ENCODE measurements around the gene ADRA2B.

ADRA2B gene

DNA sequence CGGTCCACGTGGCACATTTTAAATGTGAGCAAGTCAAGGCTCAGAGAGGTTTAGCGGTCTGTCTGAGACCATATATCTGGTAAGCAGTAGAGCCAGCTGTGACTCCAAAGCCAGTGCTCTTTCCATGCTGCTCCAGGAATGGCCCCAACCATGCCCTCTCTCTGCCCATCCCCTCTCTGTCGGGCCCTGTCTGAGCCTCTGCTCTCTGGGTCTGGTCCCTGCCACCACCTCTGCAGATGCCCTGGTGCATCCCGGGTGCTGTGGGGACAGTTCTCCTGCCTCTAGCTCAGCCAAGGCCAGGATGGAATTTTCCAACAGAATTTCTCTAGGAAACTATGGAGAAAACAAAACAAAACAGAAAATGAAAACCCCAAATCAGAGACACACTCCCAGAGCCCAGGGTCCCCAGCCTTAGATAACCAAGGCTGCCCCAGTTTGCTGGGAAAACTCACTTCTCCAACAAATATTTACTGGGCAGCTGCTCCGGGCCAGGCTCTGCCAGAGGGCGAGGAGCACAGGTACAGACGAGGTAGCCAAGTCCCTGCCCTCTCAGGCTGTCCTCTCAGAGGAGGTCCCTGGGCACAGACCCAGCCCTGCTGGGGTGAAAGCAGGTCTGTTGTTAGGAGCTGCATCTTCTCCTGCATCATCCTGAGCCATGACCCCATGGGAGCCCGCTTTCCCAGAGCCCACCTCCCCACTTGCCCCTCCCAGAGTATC, 9.2 kb downstream of the ADRA2B start:
- TF ChIP-seq TAF1 (IDR thresholded peaks at IDR 0.05; ENCODE audit: borderline replicate concordance, insufficient read depth, low read length) (no peak), SIN3A (IDR thresholded peaks at IDR 0.05; ENCODE audit: borderline replicate concordance, insufficient read depth, low read length) (no peak), FOXP2 (optimal IDR thresholded peaks at IDR 0.05; ENCODE audit: borderline replicate concordance, extremely low read depth, extremely low read length, insufficient read depth) (no peak), POLR2AphosphoS5 (IDR thresholded peaks at IDR 0.05; ENCODE audit: low read depth, low read length) (no peak)
- TF ChIP-seq, protein P1, sequence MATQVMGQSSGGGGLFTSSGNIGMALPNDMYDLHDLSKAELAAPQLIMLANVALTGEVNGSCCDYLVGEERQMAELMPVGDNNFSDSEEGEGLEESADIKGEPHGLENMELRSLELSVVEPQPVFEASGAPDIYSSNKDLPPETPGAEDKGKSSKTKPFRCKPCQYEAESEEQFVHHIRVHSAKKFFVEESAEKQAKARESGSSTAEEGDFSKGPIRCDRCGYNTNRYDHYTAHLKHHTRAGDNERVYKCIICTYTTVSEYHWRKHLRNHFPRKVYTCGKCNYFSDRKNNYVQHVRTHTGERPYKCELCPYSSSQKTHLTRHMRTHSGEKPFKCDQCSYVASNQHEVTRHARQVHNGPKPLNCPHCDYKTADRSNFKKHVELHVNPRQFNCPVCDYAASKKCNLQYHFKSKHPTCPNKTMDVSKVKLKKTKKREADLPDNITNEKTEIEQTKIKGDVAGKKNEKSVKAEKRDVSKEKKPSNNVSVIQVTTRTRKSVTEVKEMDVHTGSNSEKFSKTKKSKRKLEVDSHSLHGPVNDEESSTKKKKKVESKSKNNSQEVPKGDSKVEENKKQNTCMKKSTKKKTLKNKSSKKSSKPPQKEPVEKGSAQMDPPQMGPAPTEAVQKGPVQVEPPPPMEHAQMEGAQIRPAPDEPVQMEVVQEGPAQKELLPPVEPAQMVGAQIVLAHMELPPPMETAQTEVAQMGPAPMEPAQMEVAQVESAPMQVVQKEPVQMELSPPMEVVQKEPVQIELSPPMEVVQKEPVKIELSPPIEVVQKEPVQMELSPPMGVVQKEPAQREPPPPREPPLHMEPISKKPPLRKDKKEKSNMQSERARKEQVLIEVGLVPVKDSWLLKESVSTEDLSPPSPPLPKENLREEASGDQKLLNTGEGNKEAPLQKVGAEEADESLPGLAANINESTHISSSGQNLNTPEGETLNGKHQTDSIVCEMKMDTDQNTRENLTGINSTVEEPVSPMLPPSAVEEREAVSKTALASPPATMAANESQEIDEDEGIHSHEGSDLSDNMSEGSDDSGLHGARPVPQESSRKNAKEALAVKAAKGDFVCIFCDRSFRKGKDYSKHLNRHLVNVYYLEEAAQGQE (IDR thresholded peaks at IDR 0.05; ENCODE audit: insufficient read depth in 1 of 2, low read depth in 2 of 2, low read length in 2 of 2) = no peak

DNA sequence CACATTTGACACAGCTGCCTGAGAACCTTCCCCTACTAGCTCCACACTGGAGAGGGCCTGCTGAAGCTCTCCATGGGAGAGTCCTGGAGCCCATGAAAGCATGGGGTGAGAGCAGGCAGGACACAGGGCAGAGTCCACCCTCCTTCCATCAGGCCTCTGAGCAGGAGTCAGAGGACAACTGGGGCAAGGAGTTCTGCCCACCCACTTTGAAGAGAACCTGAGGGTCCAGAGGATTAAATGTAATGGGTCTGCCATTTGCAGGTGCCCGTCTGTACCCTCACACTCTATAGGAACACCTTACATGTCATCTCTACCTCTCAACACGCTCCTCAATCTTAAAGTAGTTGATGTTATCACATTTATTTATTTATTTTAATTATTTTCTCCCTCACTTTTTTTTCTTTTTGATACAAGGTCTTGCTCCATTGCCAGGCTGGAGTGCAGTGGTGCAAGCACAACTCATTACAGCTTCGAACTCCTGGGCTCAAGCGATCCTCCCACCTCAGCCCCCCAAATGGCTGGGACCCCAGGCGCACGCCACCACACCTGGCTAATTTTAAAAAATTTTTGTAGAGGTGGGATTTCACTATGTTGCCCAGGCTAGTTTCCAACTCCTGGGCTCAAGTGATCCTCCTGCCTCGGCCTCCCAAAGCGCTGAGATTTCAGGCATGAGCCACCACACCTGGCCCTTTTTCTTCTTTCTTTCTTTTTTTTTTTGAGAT, 10.2 kb downstream of the ADRA2B start:
- TF ChIP-seq POLR2AphosphoS5 (IDR thresholded peaks at IDR 0.05; ENCODE audit: low read depth, low read length) (no peak), TAF1 (IDR thresholded peaks at IDR 0.05; ENCODE audit: borderline replicate concordance, insufficient read depth, low read length) (no peak), SIN3A (IDR thresholded peaks at IDR 0.05; ENCODE audit: borderline replicate concordance, insufficient read depth, low read length) (no peak), FOXP2 (optimal IDR thresholded peaks at IDR 0.05; ENCODE audit: borderline replicate concordance, extremely low read depth, extremely low read length, insufficient read depth) (no peak)
- TF ChIP-seq, protein P1 (IDR thresholded peaks at IDR 0.05; ENCODE audit: insufficient read depth in 1 of 2, low read depth in 2 of 2, low read length in 2 of 2) = no peak

DNA sequence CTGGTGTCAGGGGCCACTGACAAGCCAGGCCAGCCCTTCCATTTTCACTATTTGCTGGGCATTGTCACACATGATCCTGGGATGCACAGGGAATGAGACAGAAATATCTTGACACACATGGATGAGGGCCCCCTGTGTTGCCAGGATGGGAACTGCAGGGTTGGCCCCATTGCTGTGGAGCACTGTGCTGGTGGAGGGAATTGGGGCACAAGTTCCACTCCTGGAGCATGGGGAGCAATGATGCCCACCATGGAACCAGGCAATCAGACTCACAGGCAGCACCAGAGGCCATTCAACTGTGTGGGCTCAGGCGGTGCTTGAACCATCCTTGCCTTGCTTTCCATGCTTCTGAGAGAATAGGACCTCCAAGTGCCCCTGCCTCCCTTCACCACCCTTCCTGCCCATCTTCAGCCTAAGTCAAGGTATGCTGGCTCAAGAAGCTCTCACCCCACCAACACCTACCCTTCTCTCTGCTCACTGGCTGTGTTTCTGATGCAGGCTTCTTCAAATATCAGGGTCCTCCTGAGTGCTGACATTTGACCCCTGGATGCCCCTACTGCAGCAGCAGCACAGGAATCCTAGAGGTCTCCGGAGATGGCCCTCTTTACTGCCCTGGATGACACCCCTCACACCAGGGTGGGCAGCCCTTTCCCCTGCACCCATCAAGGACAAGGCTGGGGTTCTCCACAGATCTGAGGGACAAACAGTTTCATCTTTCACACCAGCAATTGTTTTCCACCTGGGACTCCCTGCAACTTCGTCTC, 11.0 kb downstream of the ADRA2B start:
- TF ChIP-seq FOXP2 (optimal IDR thresholded peaks at IDR 0.05; ENCODE audit: borderline replicate concordance, extremely low read depth, extremely low read length, insufficient read depth) (no peak), POLR2AphosphoS5 (IDR thresholded peaks at IDR 0.05; ENCODE audit: low read depth, low read length) (no peak), SIN3A (IDR thresholded peaks at IDR 0.05; ENCODE audit: borderline replicate concordance, insufficient read depth, low read length) (no peak), TAF1 (IDR thresholded peaks at IDR 0.05; ENCODE audit: borderline replicate concordance, insufficient read depth, low read length) (no peak)
- TF ChIP-seq, protein P1 (IDR thresholded peaks at IDR 0.05; ENCODE audit: insufficient read depth in 1 of 2, low read depth in 2 of 2, low read length in 2 of 2) = no peak

DNA sequence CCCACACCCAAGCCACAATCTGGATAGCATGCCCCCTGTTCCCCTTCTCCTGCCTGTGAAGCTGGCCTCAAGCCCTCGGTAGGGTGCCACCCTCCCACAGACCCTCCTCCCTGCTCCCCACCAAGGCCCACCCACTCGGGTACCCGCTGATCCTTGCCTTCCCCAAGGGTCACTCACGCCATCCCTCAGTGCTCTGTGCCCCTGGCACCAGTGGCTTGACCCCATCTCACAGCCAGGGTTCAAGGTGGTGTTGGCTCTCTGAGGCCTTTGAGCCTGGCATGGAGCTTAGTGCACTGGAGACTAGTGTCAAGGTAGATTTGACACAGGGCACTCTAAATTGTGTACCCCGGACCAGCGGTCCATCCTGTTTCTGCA, 11.9 kb downstream of the ADRA2B start:
- TF ChIP-seq FOXP2 (optimal IDR thresholded peaks at IDR 0.05; ENCODE audit: borderline replicate concordance, extremely low read depth, extremely low read length, insufficient read depth) (no peak), SIN3A (IDR thresholded peaks at IDR 0.05; ENCODE audit: borderline replicate concordance, insufficient read depth, low read length) (no peak), TAF1 (IDR thresholded peaks at IDR 0.05; ENCODE audit: borderline replicate concordance, insufficient read depth, low read length) (no peak), POLR2AphosphoS5 (IDR thresholded peaks at IDR 0.05; ENCODE audit: low read depth, low read length) (no peak)
- TF ChIP-seq, protein P1 (IDR thresholded peaks at IDR 0.05; ENCODE audit: insufficient read depth in 1 of 2, low read depth in 2 of 2, low read length in 2 of 2) = no peak

Measured in PFSK-1 (cell line).